ENCODE measurements around the gene SRRM3. TPM values are rescaled to one million over a fixed set of nuclear protein-coding genes. Genes with fewer than 3 reads are reported as not detected.

Gene SRRM3
- total and polyA plus RNA-seq, 9 donors: 0.31 to 0.79 (median 0.49) TPM

DNA sequence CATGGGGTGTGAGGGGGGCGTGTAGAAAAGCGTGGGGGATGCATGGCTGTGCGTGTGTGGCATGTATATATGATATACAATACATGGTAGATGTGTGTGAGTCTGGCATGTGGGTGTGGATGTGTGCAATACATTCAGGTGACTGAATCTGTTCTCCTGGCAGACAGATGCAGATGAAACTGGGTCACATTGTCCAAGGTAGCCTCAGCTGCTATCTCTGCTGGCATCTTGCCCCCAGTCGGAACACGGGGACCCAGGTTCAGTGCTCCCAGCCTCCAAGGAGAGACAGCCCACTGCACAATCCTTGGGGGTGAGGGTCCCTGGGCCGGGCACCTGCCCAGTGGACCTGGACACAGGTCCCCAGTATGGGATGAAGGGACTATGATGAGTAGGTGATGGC, 12.4 kb upstream of the SRRM3 start:
- Histone ChIP-seq H3K27me3 (ENCODE audit: control insufficient read depth, insufficient read depth, low read length) (peaks cover 6% of the 10 kb centered on the region), H3K9me3 (replicated peaks; ENCODE audit: control insufficient read depth, low read depth, low read length) (peaks cover 4% of the 10 kb centered on the region), H3K27ac (ENCODE audit: low read length) (no peak overlapping the region), H3K36me3 (ENCODE audit: control insufficient read depth, insufficient read depth, low read length) (no peaks in the 10 kb centered on the region), H3K4me1 (ENCODE audit: control insufficient read depth, insufficient read depth, low read length) (no peaks in the 10 kb centered on the region), H3K4me3 (ENCODE audit: low read length) (no peak overlapping the region)
- DNase-seq: no peak
- 82% methylated on average over 5 of the region's 6 CpGs for WGBS (ENCODE audit: insufficient coverage)

DNA sequence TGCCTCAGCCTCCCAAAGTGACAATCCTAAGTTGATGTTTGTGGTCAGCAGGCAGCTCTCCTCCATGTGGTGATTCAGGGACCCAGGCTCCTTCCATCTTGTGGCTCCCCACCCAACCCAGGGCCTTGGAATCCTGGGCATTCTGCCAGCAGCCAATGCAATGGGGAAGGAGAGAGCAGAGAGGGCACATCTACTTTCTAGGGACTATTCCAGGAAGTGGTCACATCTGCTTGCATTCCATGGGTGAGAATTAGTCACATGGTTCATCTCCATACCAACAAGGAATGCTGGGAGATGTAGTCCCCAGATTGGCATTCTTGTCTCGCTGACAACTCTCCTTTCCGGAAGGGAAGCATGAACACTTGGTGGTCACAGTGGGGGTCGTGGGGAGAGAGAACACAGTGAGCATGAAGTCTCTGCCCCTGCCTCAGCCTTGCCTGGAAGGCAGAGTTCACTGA, 9.9 kb upstream of the SRRM3 start:
- WGBS (ENCODE audit: insufficient coverage): 0% methylated on average over 1 of the region's 3 CpGs
- Histone ChIP-seq H3K4me3 (ENCODE audit: low read length) (no peak overlapping the region), H3K4me1 (ENCODE audit: control insufficient read depth, insufficient read depth, low read length) (no peaks in the 10 kb centered on the region), H3K36me3 (ENCODE audit: control insufficient read depth, insufficient read depth, low read length) (no peaks in the 10 kb centered on the region), H3K27ac (ENCODE audit: low read length) (no peak overlapping the region), H3K9me3 (replicated peaks; ENCODE audit: control insufficient read depth, low read depth, low read length) (peaks cover 4% of the 10 kb centered on the region), H3K27me3 (ENCODE audit: control insufficient read depth, insufficient read depth, low read length) (no peaks in the 10 kb centered on the region)
- no peak for DNase-seq

DNA sequence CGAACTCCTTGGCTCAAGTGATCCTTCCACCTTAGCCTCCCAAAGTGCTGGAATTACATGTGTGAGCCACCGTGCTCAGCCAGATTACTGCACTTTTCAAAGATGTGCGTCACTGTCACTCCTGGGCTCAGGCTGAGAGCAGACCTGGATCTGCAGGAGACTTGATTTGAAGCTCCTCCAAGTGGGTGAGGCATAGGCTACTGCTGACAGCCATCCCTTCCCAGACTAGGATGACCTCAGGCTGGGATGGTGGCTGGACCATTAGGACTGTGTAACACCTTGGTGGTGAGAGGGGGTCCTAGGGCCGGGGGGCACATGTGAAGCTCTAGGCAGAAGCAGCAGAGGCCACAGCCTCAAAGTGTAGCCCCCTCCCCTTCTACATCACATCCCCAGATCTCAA, 8.2 kb upstream of the SRRM3 start:
- Histone ChIP-seq H3K4me3 (ENCODE audit: low read length) (no peak overlapping the region), H3K27ac (ENCODE audit: low read length) (no peak overlapping the region), H3K9me3 (replicated peaks; ENCODE audit: control insufficient read depth, low read depth, low read length) (peaks cover 4% of the 10 kb centered on the region), H3K27me3 (ENCODE audit: control insufficient read depth, insufficient read depth, low read length) (no peaks in the 10 kb centered on the region), H3K4me1 (ENCODE audit: control insufficient read depth, insufficient read depth, low read length) (no peaks in the 10 kb centered on the region), H3K36me3 (ENCODE audit: control insufficient read depth, insufficient read depth, low read length) (no peaks in the 10 kb centered on the region)
- WGBS (ENCODE audit: insufficient coverage): 69% methylated on average over 3 of the region's 4 CpGs
- DNase-seq: no peak

DNA sequence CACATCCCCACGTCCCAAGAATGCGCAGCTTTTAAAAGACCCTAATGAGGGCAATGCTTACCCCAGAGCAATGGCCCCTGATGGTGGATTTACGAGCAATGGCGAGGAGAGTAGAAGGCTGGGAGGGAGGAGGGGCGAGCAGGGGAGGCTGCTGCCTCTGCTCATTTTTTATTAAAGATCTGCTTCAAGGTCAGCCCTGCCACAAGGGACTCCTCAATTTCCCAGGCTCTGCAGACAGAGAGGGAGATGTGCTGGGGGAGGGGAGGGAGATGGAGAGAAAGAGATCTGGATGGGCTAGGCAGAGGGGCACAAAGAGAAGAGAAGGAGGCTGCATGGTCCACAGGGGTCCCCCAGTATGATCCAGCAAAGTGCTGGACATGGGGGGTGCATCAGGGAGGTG, 7.8 kb upstream of the SRRM3 start:
- H3K4me3 ChIP-seq (ENCODE audit: low read length): no peak overlapping the region
- H3K27ac ChIP-seq (ENCODE audit: low read length): no peak overlapping the region
- H3K9me3 ChIP-seq (replicated peaks; ENCODE audit: control insufficient read depth, low read depth, low read length): peaks cover 4% of the 10 kb centered on the region
- WGBS (ENCODE audit: insufficient coverage): no CpG with 5 or more reads among the region's 5 CpGs
- no peaks in the 10 kb centered on the region for H3K27me3 ChIP-seq (ENCODE audit: control insufficient read depth, insufficient read depth, low read length)
- H3K4me1 ChIP-seq (ENCODE audit: control insufficient read depth, insufficient read depth, low read length): no peaks in the 10 kb centered on the region
- no peaks in the 10 kb centered on the region for H3K36me3 ChIP-seq (ENCODE audit: control insufficient read depth, insufficient read depth, low read length)
- DNase-seq: no peak

DNA sequence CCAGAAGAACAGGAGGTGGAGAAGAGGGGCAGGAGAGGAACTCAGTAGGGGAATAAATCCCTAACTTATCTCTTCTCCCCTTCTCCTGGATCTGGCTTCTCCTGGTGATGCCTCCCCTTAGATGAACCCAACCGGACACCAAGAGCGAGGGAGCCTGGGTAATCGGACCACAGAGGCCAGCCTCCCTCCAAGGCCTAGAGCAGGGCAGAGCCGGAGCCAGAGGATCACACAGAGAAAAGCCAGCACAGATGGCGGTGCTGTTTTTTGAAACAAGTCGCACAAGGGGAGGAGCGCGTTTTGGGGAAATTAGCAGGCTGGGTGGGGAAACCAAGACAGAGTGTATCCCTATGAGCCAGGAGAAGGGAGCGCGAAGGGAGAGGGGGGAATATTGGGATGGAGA, 4.9 kb upstream of the SRRM3 start:
- 78% methylated on average over 10 of the region's 10 CpGs for WGBS (ENCODE audit: insufficient coverage)
- Histone ChIP-seq H3K4me3 (ENCODE audit: low read length) (no peak overlapping the region), H3K27me3 (ENCODE audit: control insufficient read depth, insufficient read depth, low read length) (peaks cover 4% of the 10 kb centered on the region), H3K9me3 (replicated peaks; ENCODE audit: control insufficient read depth, low read depth, low read length) (peaks cover 2% of the 10 kb centered on the region), H3K36me3 (ENCODE audit: control insufficient read depth, insufficient read depth, low read length) (no peaks in the 10 kb centered on the region), H3K27ac (ENCODE audit: low read length) (no peak overlapping the region), H3K4me1 (ENCODE audit: control insufficient read depth, insufficient read depth, low read length) (peaks cover under 1% of the 10 kb centered on the region)
- DNase-seq: no peak

DNA sequence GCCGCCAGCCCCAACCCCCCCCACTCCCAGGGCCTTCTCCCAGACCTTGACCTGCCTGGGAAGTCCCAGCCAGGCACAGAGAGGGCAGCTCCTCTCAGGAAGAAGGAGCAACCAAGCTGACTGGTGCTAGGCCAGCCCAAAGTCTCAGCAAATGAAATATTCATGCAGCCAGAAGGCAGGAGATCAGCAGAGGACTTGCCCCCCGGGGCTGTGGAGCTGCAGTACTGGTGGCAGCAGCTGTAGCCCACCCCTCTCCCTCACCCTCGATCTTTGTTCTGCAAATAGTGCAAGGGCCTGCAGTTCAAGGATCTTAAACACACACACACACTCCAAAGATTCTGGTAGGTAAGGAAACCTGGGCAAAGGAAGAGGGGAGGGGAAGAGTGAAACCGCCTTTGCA, 3.5 kb upstream of the SRRM3 start:
- Histone ChIP-seq H3K9me3 (replicated peaks; ENCODE audit: control insufficient read depth, low read depth, low read length) (no peaks in the 10 kb centered on the region), H3K27me3 (ENCODE audit: control insufficient read depth, insufficient read depth, low read length) (peaks cover 6% of the 10 kb centered on the region), H3K4me3 (ENCODE audit: low read length) (no peak overlapping the region), H3K4me1 (ENCODE audit: control insufficient read depth, insufficient read depth, low read length) (peaks cover 3% of the 10 kb centered on the region), H3K36me3 (ENCODE audit: control insufficient read depth, insufficient read depth, low read length) (no peaks in the 10 kb centered on the region), H3K27ac (ENCODE audit: low read length) (no peak overlapping the region)
- DNase-seq: no peak
- no CpG with 5 or more reads among the region's 4 CpGs for WGBS (ENCODE audit: insufficient coverage)

DNA sequence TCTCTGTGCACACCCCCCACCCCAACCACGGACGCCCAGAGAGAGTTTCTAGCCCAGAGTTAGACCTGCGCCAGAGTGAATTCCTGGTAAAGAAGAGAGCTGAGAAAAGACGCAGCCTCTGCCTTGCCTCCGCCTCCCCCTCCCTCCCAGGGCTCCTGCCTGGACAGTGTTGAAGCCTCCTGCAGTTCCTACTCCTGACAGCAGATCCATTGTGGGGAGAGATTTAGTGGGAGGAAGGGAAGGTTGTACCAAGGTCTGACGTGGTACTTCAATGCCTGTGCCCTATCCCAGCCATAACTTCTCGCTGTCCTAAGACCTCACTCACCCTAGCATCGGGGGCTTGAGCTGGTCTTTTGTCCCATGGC, 952 bp downstream of the SRRM3 start:
- Histone ChIP-seq H3K4me3 (ENCODE audit: low read length) (no peak overlapping the region), H3K4me1 (ENCODE audit: control insufficient read depth, insufficient read depth, low read length) (peaks cover 3% of the 10 kb centered on the region), H3K27me3 (ENCODE audit: control insufficient read depth, insufficient read depth, low read length) (peaks cover 6% of the 10 kb centered on the region), H3K9me3 (replicated peaks; ENCODE audit: control insufficient read depth, low read depth, low read length) (no peaks in the 10 kb centered on the region), H3K27ac (ENCODE audit: low read length) (no peak overlapping the region), H3K36me3 (ENCODE audit: control insufficient read depth, insufficient read depth, low read length) (no peaks in the 10 kb centered on the region)
- DNase-seq: no peak
- 35% methylated on average over 4 of the region's 8 CpGs for WGBS (ENCODE audit: insufficient coverage)

DNA sequence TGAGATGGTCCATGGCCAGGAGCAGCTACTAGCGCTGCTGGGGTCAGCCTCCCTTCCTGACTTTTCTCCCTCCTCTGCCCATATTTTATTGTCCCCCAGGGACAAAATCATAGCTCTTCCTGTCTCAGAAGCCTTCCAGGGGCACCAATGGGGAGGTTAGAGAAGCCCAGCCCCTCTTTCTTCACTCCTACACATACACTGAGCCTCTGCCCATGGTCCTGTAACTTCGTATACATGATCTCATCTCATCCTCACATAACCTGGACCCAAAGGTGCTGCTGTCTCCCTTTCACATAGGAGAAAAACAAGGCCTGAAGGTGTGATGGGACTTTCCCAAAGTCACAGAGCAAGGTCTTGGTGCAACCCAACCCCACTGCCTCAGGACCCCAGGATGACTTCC, 2.5 kb downstream of the SRRM3 start:
- H3K36me3 ChIP-seq (ENCODE audit: control insufficient read depth, insufficient read depth, low read length): no peaks in the 10 kb centered on the region
- peaks cover 6% of the 10 kb centered on the region for H3K27me3 ChIP-seq (ENCODE audit: control insufficient read depth, insufficient read depth, low read length)
- no peak for DNase-seq
- no peaks in the 10 kb centered on the region for H3K9me3 ChIP-seq (replicated peaks; ENCODE audit: control insufficient read depth, low read depth, low read length)
- 78% methylated on average over 2 of the region's 2 CpGs for WGBS (ENCODE audit: insufficient coverage)
- H3K27ac ChIP-seq (ENCODE audit: low read length): no peak overlapping the region
- H3K4me3 ChIP-seq (ENCODE audit: low read length): no peak overlapping the region
- H3K4me1 ChIP-seq (ENCODE audit: control insufficient read depth, insufficient read depth, low read length): peaks cover 3% of the 10 kb centered on the region

DNA sequence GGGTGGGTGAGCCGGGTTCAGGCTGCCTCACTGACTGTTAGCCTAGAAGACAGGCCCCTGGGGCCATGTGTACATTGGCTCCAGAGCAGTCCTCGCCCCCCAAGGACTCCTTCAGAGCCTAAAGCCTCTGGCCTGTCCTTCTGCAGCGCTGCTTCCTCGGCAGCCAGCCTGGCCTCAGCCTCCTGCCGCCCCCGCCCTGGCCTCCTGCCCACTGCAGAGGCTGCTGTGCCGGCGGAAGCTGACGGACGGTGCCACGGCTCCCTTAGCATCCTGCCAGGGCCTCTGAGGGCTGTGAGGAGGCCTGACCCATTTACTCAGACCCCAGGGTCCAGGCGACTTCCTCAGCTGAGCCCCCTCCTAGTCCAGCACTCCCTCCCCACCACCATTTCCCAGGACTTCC, 4.9 kb downstream of the SRRM3 start:
- Histone ChIP-seq H3K36me3 (ENCODE audit: control insufficient read depth, insufficient read depth, low read length) (no peaks in the 10 kb centered on the region), H3K4me3 (ENCODE audit: low read length) (no peak overlapping the region), H3K9me3 (replicated peaks; ENCODE audit: control insufficient read depth, low read depth, low read length) (no peaks in the 10 kb centered on the region), H3K4me1 (ENCODE audit: control insufficient read depth, insufficient read depth, low read length) (peaks cover 3% of the 10 kb centered on the region), H3K27me3 (ENCODE audit: control insufficient read depth, insufficient read depth, low read length) (peaks cover 2% of the 10 kb centered on the region), H3K27ac (ENCODE audit: low read length) (no peak overlapping the region)
- WGBS (ENCODE audit: insufficient coverage): 43% methylated on average over 11 of the region's 12 CpGs
- no peak for DNase-seq

DNA sequence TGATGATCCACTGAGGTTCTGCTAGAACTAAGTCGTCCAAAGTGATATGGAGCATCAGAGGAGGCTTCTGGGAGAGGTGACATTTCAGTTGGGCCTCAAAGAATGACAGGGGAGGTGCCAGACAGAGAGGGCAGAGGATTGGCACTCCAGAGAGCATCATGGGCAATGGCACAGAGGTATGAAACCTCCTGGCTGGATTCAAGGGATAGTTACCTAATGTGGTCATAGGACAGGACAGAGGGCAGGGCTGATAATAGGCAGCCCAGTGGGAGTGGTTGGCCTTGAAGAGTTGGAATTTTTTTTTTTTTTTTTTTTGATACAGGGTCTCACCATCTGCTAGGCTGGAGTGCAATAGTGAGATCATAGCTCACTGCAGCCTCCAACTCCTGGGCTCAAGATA, 7.6 kb downstream of the SRRM3 start:
- H3K4me3 ChIP-seq (ENCODE audit: low read length): no peak overlapping the region
- H3K27ac ChIP-seq (ENCODE audit: low read length): no peak overlapping the region
- no peaks in the 10 kb centered on the region for H3K9me3 ChIP-seq (replicated peaks; ENCODE audit: control insufficient read depth, low read depth, low read length)
- no peaks in the 10 kb centered on the region for H3K4me1 ChIP-seq (ENCODE audit: control insufficient read depth, insufficient read depth, low read length)
- H3K27me3 ChIP-seq (ENCODE audit: control insufficient read depth, insufficient read depth, low read length): peaks cover 2% of the 10 kb centered on the region
- WGBS (ENCODE audit: insufficient coverage): 64% methylated on average over 1 of the region's 1 CpG
- DNase-seq: no peak
- H3K36me3 ChIP-seq (ENCODE audit: control insufficient read depth, insufficient read depth, low read length): no peaks in the 10 kb centered on the region

DNA sequence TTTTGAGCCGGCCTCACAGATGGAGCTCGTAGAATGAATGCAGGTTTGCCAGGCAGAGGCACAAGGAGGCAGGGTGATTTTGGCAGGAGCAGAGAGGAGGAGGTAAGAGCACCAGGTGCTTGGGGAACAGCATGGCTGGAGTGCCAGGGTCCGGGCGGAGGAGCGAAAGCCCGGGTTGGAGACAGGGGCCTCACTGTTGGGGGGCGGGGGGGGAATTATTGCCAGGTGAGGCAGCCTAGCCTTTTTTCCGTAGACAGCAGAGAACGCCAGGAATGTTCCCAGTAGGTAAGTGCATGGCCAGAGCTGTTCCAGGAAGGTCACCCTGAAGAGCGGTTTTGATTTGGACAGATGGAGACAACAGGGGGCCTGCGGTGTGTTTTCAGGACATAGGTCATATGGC, 9.5 kb downstream of the SRRM3 start:
- 64% methylated on average over 11 of the region's 11 CpGs for WGBS (ENCODE audit: insufficient coverage)
- Histone ChIP-seq H3K27me3 (ENCODE audit: control insufficient read depth, insufficient read depth, low read length) (peaks cover 2% of the 10 kb centered on the region), H3K36me3 (ENCODE audit: control insufficient read depth, insufficient read depth, low read length) (no peaks in the 10 kb centered on the region), H3K9me3 (replicated peaks; ENCODE audit: control insufficient read depth, low read depth, low read length) (no peaks in the 10 kb centered on the region), H3K4me1 (ENCODE audit: control insufficient read depth, insufficient read depth, low read length) (no peaks in the 10 kb centered on the region), H3K4me3 (ENCODE audit: low read length) (no peak overlapping the region), H3K27ac (ENCODE audit: low read length) (no peak overlapping the region)
- no peak for DNase-seq

All from muscle of leg (tissue), 11 donors.